Fibroblast of the conjunctiva (primary cell): ENCODE measurements around the gene PAH.

Experiments
- DNase-seq: peaks from one replicate; pipeline ENCODE4 v3.0.0-alpha.2; 2010; ENCODE audit warnings: low read depth

The PAH gene

GRCh38 chr12:102816816-102817434 lies 100.1 kb downstream of the PAH start:
- DNase-seq: peak; percentile 5

- DNase-seq: no peak
Measured at GRCh38 chr12:102814691-102815367, 102.2 kb downstream of the PAH start.

- DNase-seq: no peak
Measured at GRCh38 chr12:102812344-102812743, 104.7 kb downstream of the PAH start.

- no peak for DNase-seq
Measured at GRCh38 chr12:102811110-102811737, 105.8 kb downstream of the PAH start.

- DNase-seq: no peak
Measured at GRCh38 chr12:102808412-102808811, 108.6 kb downstream of the PAH start.

- no peak for DNase-seq
Measured at GRCh38 chr12:102806592-102806991, 110.5 kb downstream of the PAH start.

- DNase-seq: no peak
Measured at GRCh38 chr12:102806110-102806509, 110.9 kb downstream of the PAH start.

- DNase-seq: no peak
Measured at GRCh38 chr12:102800565-102800964, 116.5 kb downstream of the PAH start.

- no peak for DNase-seq
Measured at GRCh38 chr12:102799229-102799628, 117.8 kb downstream of the PAH start.

GRCh38 chr12:102797528-102797927 lies 119.5 kb downstream of the PAH start:
- DNase-seq: no peak

GRCh38 chr12:102793921-102794320 lies 123.1 kb downstream of the PAH start:
- DNase-seq: no peak
